GM23338 (cell line): Measurements from ENCODE around the gene ZFHX3. TPM values are rescaled to one million over a fixed set of nuclear protein-coding genes. Genes with fewer than 3 reads are reported as not detected.

ENCODE experiments used
- ATAC-seq: fragments of 200-7000 bp; cut with Tn5 transposase; 3 replicates; pipeline ENCODE4 v1.9.1; 2020
- DNase-seq: peaks from one replicate; pipeline ENCODE4 v3.0.0-alpha.2; 2015; ENCODE audit warnings: low spot score
- H2AFZ ChIP-seq: fragments of 200-600 bp; sonication (generic); 2 replicates; pipeline ENCODE4 v1.8.0; 2016; ENCODE audit warnings: antibody characterized with exemption, mild to moderate bottlenecking, moderate library complexity
- H3F3A ChIP-seq: fragments of 200-600 bp; sonication (generic); replicated peaks from 2 replicates; pipeline ENCODE4 v1.8.0; 2017; ENCODE audit warnings: antibody characterized with exemption, mixed run types, low read depth
- H3K27ac ChIP-seq: fragments of 200-600 bp; sonication (generic); 2 replicates; pipeline ENCODE4 v1.6.1; 2016; ENCODE audit warnings: low read depth
- H3K27me3 ChIP-seq: fragments of 200-600 bp; sonication (generic); 2 replicates; pipeline ENCODE4 v1.8.0; 2016; ENCODE audit warnings: mild to moderate bottlenecking, mixed run types, moderate library complexity; ENCODE audit not compliant: insufficient read depth
- H3K36me3 ChIP-seq: fragments of 200-600 bp; sonication (generic); 2 replicates; pipeline ENCODE4 v1.8.0; 2016; ENCODE audit warnings: mild to moderate bottlenecking; ENCODE audit not compliant: insufficient read depth
- H3K4me1 ChIP-seq: fragments of 200-600 bp; sonication (generic); 2 replicates; pipeline ENCODE4 v1.8.0; 2016; ENCODE audit warnings: mild to moderate bottlenecking, moderate library complexity; ENCODE audit not compliant: insufficient read depth
- H3K4me2 ChIP-seq: fragments of 200-600 bp; sonication (generic); 2 replicates; pipeline ENCODE4 v1.7.1; 2017; ENCODE audit warnings: mixed run types
- H3K4me3 ChIP-seq: fragments of 200-600 bp; sonication (generic); 2 replicates; pipeline ENCODE4 v1.6.1; 2016; ENCODE audit warnings: mixed run types
- H3K79me2 ChIP-seq: fragments of 200-600 bp; sonication (generic); replicated peaks from 2 replicates; pipeline ENCODE4 v1.8.0; 2017; ENCODE audit warnings: mild to moderate bottlenecking; ENCODE audit not compliant: insufficient read depth
- H3K9me2 ChIP-seq: fragments of 200-600 bp; sonication (generic); 2 replicates; pipeline ENCODE4 v1.8.0; 2017; ENCODE audit not compliant: insufficient read depth
- H4K20me1 ChIP-seq: fragments of 200-600 bp; sonication (generic); replicated peaks from 2 replicates; pipeline ENCODE4 v1.8.0; 2017; ENCODE audit warnings: mild to moderate bottlenecking; ENCODE audit not compliant: insufficient read depth
- H3K27ac Mint-ChIP-seq: 2 replicates; pipeline ENCODE4 v1.8.0; 2020; ENCODE audit warnings: inconsistent platforms, mild to moderate bottlenecking, moderate library complexity, mixed read lengths
- H3K27me3 Mint-ChIP-seq: 3 replicates; pipeline ENCODE4 v1.8.0; 2022; ENCODE audit warnings: low read depth, mild to moderate bottlenecking, moderate library complexity, mixed read lengths, inconsistent platforms; ENCODE audit not compliant: insufficient read depth, poor library complexity
- H3K36me3 Mint-ChIP-seq: 3 replicates; pipeline ENCODE4 v1.8.0; 2021; ENCODE audit warnings: low read depth, mild to moderate bottlenecking, inconsistent platforms, moderate library complexity, mixed read lengths
- H3K4me1 Mint-ChIP-seq: 3 replicates; pipeline ENCODE4 v1.8.0; 2020; ENCODE audit warnings: mild to moderate bottlenecking, inconsistent platforms, mixed read lengths
- H3K4me3 Mint-ChIP-seq: 3 replicates; pipeline ENCODE4 v1.8.0; 2021; ENCODE audit warnings: moderate library complexity, mild to moderate bottlenecking, inconsistent platforms, mixed read lengths
- H3K9me3 Mint-ChIP-seq: 3 replicates; pipeline ENCODE4 v1.8.0; 2020; ENCODE audit warnings: moderate library complexity, mild to moderate bottlenecking, inconsistent platforms, mixed read lengths
- CREB1 ChIP-seq: fragments of 250-450 bp; sonication (Bioruptor Pico); IDR thresholded peaks from 2 replicates; pipeline ENCODE4 v1.5.0; 2020; ENCODE audit warnings: low read depth, mild to moderate bottlenecking, moderate library complexity
- CTCF ChIP-seq, 2 experiments: fragments of 200-600 bp in 1 of 2; sonication (generic) in 1 of 2; conservative IDR thresholded peaks; 2 replicates each; pipeline versions ENCODE4 v1.5.1 to v1.6.1; 2016 to 2017; ENCODE audit warnings: antibody characterized with exemption in 2 of 2, low read depth in 2 of 2, mild to moderate bottlenecking in 2 of 2, moderate library complexity in 1 of 2
- ETS1 ChIP-seq: IDR thresholded peaks from 2 replicates; pipeline ENCODE4 v1.6.1; 2016; ENCODE audit warnings: antibody characterized with exemption
- EZH2 ChIP-seq: fragments of 200-600 bp; sonication (generic); IDR thresholded peaks from one replicate; pipeline ENCODE4 v1.8.0; 2017; ENCODE audit warnings: antibody characterized with exemption, mild to moderate bottlenecking, low read depth; ENCODE audit not compliant: unreplicated experiment
- EZH2phosphoT487 ChIP-seq: fragments of 200-600 bp; sonication (generic); IDR thresholded peaks from one replicate; pipeline ENCODE4 v1.8.1; 2018; ENCODE audit warnings: antibody characterized with exemption; ENCODE audit not compliant: unreplicated experiment
- JUNB ChIP-seq: IDR thresholded peaks from one replicate; pipeline ENCODE4 v1.6.1; 2016; ENCODE audit warnings: antibody characterized with exemption; ENCODE audit not compliant: unreplicated experiment
- NANOG ChIP-seq: IDR thresholded peaks from 2 replicates; pipeline ENCODE4 v1.6.1; 2016; ENCODE audit warnings: antibody characterized with exemption, borderline replicate concordance
- POLR2AphosphoS5 ChIP-seq: IDR thresholded peaks from 2 replicates; pipeline ENCODE4 v1.6.1; 2016; ENCODE audit warnings: antibody characterized with exemption, low read depth
- STAT1 ChIP-seq: IDR thresholded peaks from one replicate; pipeline ENCODE4 v1.6.1; 2016; ENCODE audit warnings: antibody characterized with exemption; ENCODE audit not compliant: unreplicated experiment
- ZNF114 ChIP-seq: fragments of 250-450 bp; sonication (Bioruptor Pico); IDR thresholded peaks from 2 replicates; pipeline ENCODE4 v1.5.0; 2020; ENCODE audit warnings: mild to moderate bottlenecking, moderate library complexity
- ZNF331 ChIP-seq: fragments of 250-450 bp; sonication (Bioruptor Pico); IDR thresholded peaks from 2 replicates; pipeline ENCODE4 v1.5.0; 2020; ENCODE audit warnings: low read depth, mild to moderate bottlenecking, moderate library complexity
- ZNF462 ChIP-seq: fragments of 250-450 bp; sonication (Bioruptor Pico); IDR thresholded peaks from 2 replicates; pipeline ENCODE4 v1.5.0; 2020; ENCODE audit warnings: mild to moderate bottlenecking, moderate library complexity
- polyA plus RNA-seq: library from polyadenylated mRNA; unstranded; fragments of >200 nt; fragmentation: Nextera tagmentation; extraction: Ambion mirVana; gene quantifications from 2 replicates; pipeline ENCODE4 v1.2.1, GENCODE V29; 2016
- total RNA-seq: library from RNA; depleted of rRNA; stranded (reverse); fragments of >200 nt; shearing (Covaris generic); gene quantifications from 2 replicates; pipeline ENCODE4 v1.2.3, GENCODE V29; 2014
- TF ChIP-seq, protein P1 (sequence below): IDR thresholded peaks from one replicate; pipeline ENCODE4 v1.6.1; 2018; ENCODE audit warnings: antibody characterized with exemption; ENCODE audit not compliant: unreplicated experiment

Gene ZFHX3
- total and polyA plus RNA-seq, 2 experiments from 2014 or later = 1.0 to 1.5 TPM

DNA sequence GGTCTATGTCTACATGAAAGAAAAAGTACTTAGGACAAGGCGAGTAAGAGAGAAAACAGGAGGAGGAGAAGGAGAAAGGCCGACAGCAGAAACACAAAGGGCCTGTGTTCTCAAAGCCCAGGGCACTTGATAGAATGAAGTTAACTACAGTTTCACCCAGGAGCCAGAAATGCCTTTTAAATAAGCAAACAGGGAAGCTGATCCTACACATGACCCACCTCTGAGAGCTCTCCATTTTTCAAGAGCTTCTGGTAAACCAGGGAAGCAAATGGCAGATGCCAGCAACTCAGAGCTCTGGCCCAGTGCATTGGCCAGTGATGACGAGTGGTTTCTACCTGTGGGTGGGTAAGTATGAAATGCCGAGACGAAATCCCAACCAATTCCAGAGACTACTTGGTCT, 163.4 kb downstream of the ZFHX3 start:
- Mint-ChIP-seq H3K27ac (no peak overlapping the region), H3K36me3 (no peaks in the 10 kb centered on the region), H3K4me1 (no peaks in the 10 kb centered on the region), H3K27me3 (peaks cover 10% of the 10 kb centered on the region), H3K9me3 (no peaks in the 10 kb centered on the region), H3K4me3 (no peak overlapping the region)
- Histone ChIP-seq H3K4me3 (no peak overlapping the region), H3K79me2 (no peaks in the 10 kb centered on the region), H3K4me1 (no peaks in the 10 kb centered on the region), H3K9me2 (no peaks in the 10 kb centered on the region), H3K27me3 (no peaks in the 10 kb centered on the region), H3K27ac (no peak overlapping the region), H3K4me2 (no peak overlapping the region), H3K36me3 (no peaks in the 10 kb centered on the region), H4K20me1 (no peaks in the 10 kb centered on the region), H2AFZ (no peak overlapping the region), H3F3A (no peaks in the 10 kb centered on the region)
- TF ChIP-seq JUNB = no peak
- no peak for TF ChIP-seq EZH2
- TF ChIP-seq NANOG = no peak
- TF ChIP-seq ZNF462 (CRISPR knock-in tag) = no peak
- TF ChIP-seq ZNF331 (CRISPR knock-in tag) = no peak
- TF ChIP-seq, protein P1, sequence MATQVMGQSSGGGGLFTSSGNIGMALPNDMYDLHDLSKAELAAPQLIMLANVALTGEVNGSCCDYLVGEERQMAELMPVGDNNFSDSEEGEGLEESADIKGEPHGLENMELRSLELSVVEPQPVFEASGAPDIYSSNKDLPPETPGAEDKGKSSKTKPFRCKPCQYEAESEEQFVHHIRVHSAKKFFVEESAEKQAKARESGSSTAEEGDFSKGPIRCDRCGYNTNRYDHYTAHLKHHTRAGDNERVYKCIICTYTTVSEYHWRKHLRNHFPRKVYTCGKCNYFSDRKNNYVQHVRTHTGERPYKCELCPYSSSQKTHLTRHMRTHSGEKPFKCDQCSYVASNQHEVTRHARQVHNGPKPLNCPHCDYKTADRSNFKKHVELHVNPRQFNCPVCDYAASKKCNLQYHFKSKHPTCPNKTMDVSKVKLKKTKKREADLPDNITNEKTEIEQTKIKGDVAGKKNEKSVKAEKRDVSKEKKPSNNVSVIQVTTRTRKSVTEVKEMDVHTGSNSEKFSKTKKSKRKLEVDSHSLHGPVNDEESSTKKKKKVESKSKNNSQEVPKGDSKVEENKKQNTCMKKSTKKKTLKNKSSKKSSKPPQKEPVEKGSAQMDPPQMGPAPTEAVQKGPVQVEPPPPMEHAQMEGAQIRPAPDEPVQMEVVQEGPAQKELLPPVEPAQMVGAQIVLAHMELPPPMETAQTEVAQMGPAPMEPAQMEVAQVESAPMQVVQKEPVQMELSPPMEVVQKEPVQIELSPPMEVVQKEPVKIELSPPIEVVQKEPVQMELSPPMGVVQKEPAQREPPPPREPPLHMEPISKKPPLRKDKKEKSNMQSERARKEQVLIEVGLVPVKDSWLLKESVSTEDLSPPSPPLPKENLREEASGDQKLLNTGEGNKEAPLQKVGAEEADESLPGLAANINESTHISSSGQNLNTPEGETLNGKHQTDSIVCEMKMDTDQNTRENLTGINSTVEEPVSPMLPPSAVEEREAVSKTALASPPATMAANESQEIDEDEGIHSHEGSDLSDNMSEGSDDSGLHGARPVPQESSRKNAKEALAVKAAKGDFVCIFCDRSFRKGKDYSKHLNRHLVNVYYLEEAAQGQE = no peak
- no peak for TF ChIP-seq STAT1
- no peak for TF ChIP-seq CREB1 (CRISPR knock-in tag)
- no peak for TF ChIP-seq ETS1
- no peak for TF ChIP-seq EZH2phosphoT487
- TF ChIP-seq ZNF114 (CRISPR knock-in tag) = no peak
- no peak for TF ChIP-seq CTCF (conservative IDR thresholded peaks at IDR 0.05; ENCODE audit: low read depth in 2 of 2)
- TF ChIP-seq POLR2AphosphoS5 = no peak
- DNase-seq = no peak
- no peak for ATAC-seq
